Endothelial cell of umbilical vein (primary cell): ENCODE measurements around the gene TRPC1. TPM values are rescaled to one million over a fixed set of nuclear protein-coding genes. Genes with fewer than 3 reads are reported as not detected.
A peak's percentile ranks its signal among the peaks of the same experiment; 100 is the strongest.

ENCODE experiments used
- BruUV-seq: library from RNA; stranded (reverse); fragments of 400-500 nt; replicated peaks from 2 replicates; lab custom pipeline; 2021; lab: Mats Ljungman, UMichigan
- CTCF ChIA-PET: fragments of 300-600, 350-600 bp; sonication (Branson Sonifier 250); formaldehyde crosslinking; loops from one replicate; lab custom pipeline; 2021; ENCODE audit warnings: antibody characterized with exemption, inconsistent platforms; lab: Charles Lee
- POLR2A ChIA-PET: fragments of 300-600, 350-600 bp; sonication (Branson Sonifier 250); formaldehyde crosslinking; loops from one replicate; lab custom pipeline; 2021; ENCODE audit warnings: antibody characterized with exemption, inconsistent platforms; lab: Charles Lee
- DNase-seq: peaks from one replicate; pipeline ENCODE4 v3.0.0-alpha.2; 2011; ENCODE audit warnings: low read depth, low spot score
- FAIRE-seq: peaks from 2 replicates; lab custom pipeline; 2011; peaks lifted over from hg19 to GRCh38; lab: Jason Lieb, UNC
- H2AFZ ChIP-seq: 2 replicates; pipeline ENCODE4 v1.6.0; 2012; ENCODE audit warnings: low read depth, low read length, control low read depth, inconsistent platforms
- H3K27ac ChIP-seq: 2 replicates; pipeline ENCODE4 v1.5.1; 2011; ENCODE audit warnings: low read depth, mild to moderate bottlenecking, control low read depth, low read length, moderate library complexity; ENCODE audit not compliant: insufficient read depth
- H3K27me3 ChIP-seq, 2 experiments: 2 replicates each; pipeline versions ENCODE4 v1.6.0 to v1.6.1; 2011; ENCODE audit warnings: low read length in 2 of 2, mixed read lengths in 1 of 2; ENCODE audit not compliant: control insufficient read depth in 2 of 2, insufficient read depth in 2 of 2
- H3K36me3 ChIP-seq, 2 experiments: 2 replicates in 1 of 2; 3 replicates in 1 of 2; pipeline ENCODE4 v1.5.1; 2011; ENCODE audit warnings: low read length in 2 of 2, mild to moderate bottlenecking in 1 of 2, moderate library complexity in 1 of 2; ENCODE audit not compliant: control insufficient read depth in 2 of 2, insufficient read depth in 2 of 2; ENCODE audit errors: extremely low read depth in 1 of 2
- H3K4me1 ChIP-seq: 3 replicates; pipeline ENCODE4 v1.5.1; 2011; ENCODE audit warnings: mild to moderate bottlenecking, low read length; ENCODE audit not compliant: control insufficient read depth, insufficient read depth; ENCODE audit errors: extremely low read depth
- H3K4me2 ChIP-seq: 2 replicates; pipeline ENCODE4 v1.6.1; 2011; ENCODE audit warnings: low read length, control low read depth, mixed read lengths; ENCODE audit not compliant: insufficient read depth
- H3K4me3 ChIP-seq, 3 experiments: fragments of 200-600 bp in 1 of 3; sonication (generic), shearing (Covaris generic) in 1 of 3; replicated peaks in 1 of 3; 2 replicates each; pipeline ENCODE4 v1.5.1; 2011 to 2016; ENCODE audit warnings: control low read depth in 3 of 3, low read length in 3 of 3, mild to moderate bottlenecking in 2 of 3, inconsistent platforms in 1 of 3, low read depth in 1 of 3, moderate library complexity in 1 of 3; ENCODE audit not compliant: insufficient read depth in 1 of 3
- H3K79me2 ChIP-seq: 2 replicates; pipeline ENCODE4 v1.6.0; 2012; ENCODE audit warnings: low read length, inconsistent platforms; ENCODE audit not compliant: control insufficient read depth, insufficient read depth
- H3K9ac ChIP-seq: replicated peaks from 2 replicates; pipeline ENCODE3; 2011; ENCODE audit warnings: low read length, control low read depth; ENCODE audit not compliant: insufficient read depth; ENCODE audit errors: extremely low read depth
- H3K9me1 ChIP-seq: replicated peaks from 3 replicates; pipeline ENCODE4 v1.6.0; 2011; ENCODE audit warnings: mild to moderate bottlenecking, low read length; ENCODE audit not compliant: control insufficient read depth, insufficient read depth; ENCODE audit errors: extremely low read depth
- H3K9me3 ChIP-seq: replicated peaks from 2 replicates; pipeline ENCODE4 v1.5.1; 2012; ENCODE audit warnings: low read length, inconsistent platforms; ENCODE audit not compliant: control insufficient read depth, insufficient read depth
- H4K20me1 ChIP-seq: replicated peaks from 2 replicates; pipeline ENCODE3; 2011; ENCODE audit warnings: mild to moderate bottlenecking, low read length; ENCODE audit not compliant: control insufficient read depth, insufficient read depth; ENCODE audit errors: extremely low read depth
- EZH2 ChIP-seq: IDR thresholded peaks from 2 replicates; pipeline ENCODE4 v1.6.1; 2012; ENCODE audit warnings: borderline replicate concordance, low read depth, mild to moderate bottlenecking, moderate library complexity, low read length, inconsistent platforms; ENCODE audit not compliant: severe bottlenecking
- FOS ChIP-seq: IDR thresholded peaks from 2 replicates; pipeline ENCODE4 v1.6.1; 2011; ENCODE audit warnings: mild to moderate bottlenecking, low read length, moderate library complexity, borderline replicate concordance; ENCODE audit not compliant: insufficient read depth
- GATA2 ChIP-seq: IDR thresholded peaks from 2 replicates; pipeline ENCODE4 v1.7.0; 2011; ENCODE audit warnings: low read depth, mild to moderate bottlenecking, moderate library complexity, mixed read lengths, low read length; ENCODE audit not compliant: insufficient read length, insufficient read depth
- JUN ChIP-seq: IDR thresholded peaks from 2 replicates; pipeline ENCODE4 v1.6.1; 2011; ENCODE audit warnings: borderline replicate concordance, low read depth; ENCODE audit not compliant: insufficient read length, insufficient read depth
- MAX ChIP-seq: IDR thresholded peaks from 2 replicates; pipeline ENCODE4 v1.6.1; 2011; ENCODE audit not compliant: insufficient read depth, insufficient read length
- MYC ChIP-seq: IDR thresholded peaks from one replicate; pipeline ENCODE4 v1.6.1; 2011; ENCODE audit warnings: mild to moderate bottlenecking, low read depth, low read length
- POLR2A ChIP-seq: IDR thresholded peaks from 2 replicates; pipeline ENCODE4 v1.6.1; 2012; ENCODE audit warnings: low read depth, mild to moderate bottlenecking, control low read depth, low read length
- POLR2AphosphoS5 ChIP-seq: IDR thresholded peaks from 2 replicates; pipeline ENCODE4 v1.6.1; 2012; ENCODE audit warnings: low read depth, mild to moderate bottlenecking, control low read depth, low read length, moderate library complexity; ENCODE audit not compliant: insufficient read depth
- dilution Hi-C: fragments of 300-500 bp; cut with MboI; formaldehyde crosslinking; loops from one replicate; pipeline ENCODE4 v1.15.0; 2019; ENCODE audit warnings: low sequenced_read_pairs; ENCODE audit not compliant: extremely low pct_ligation_motif_present
- intact Hi-C: fragments of 100-400 bp; cut with micrococcal nuclease; formaldehyde crosslinking; loops from one replicate; pipeline ENCODE4 v1.10.0; 2022
- polyA plus RNA-seq, 4 experiments: library from polyadenylated mRNA; depleted of rRNA in 3 of 4; stranded (reverse) in 3 of 4; unstranded in 1 of 4; fragments of >200 nt; gene quantifications; 2 replicates each; pipeline versions ENCODE4 v1.2.1 to v1.2.3, GENCODE V29; 2011 to 2012; ENCODE audit warnings: missing spikeins in 1 of 4
- total RNA-seq: library from RNA; stranded (reverse); gene quantifications from 2 replicates; pipeline ENCODE4 v1.2.3, GENCODE V29; 2021
- TF ChIP-seq, protein P1 (sequence below), 2 donors: IDR thresholded peaks; 1 replicate in 1 of 2; 2 replicates in 1 of 2; pipeline ENCODE4 v1.5.1; 2011; ENCODE audit warnings: low read length in 2 of 2, mild to moderate bottlenecking in 2 of 2, moderate library complexity in 2 of 2, control low read depth in 1 of 2, inconsistent platforms in 1 of 2, low read depth in 1 of 2; ENCODE audit not compliant: insufficient read depth in 1 of 2; ENCODE audit errors: extremely low read depth in 1 of 2

TRPC1 gene
- total and polyA plus RNA-seq, 2 donors (not counting 3 experiments of a cell fraction or from before 2014, with no cell fraction given), result 3.5 to 5.9 TPM

- Histone ChIP-seq H3K9me1 (no peaks in the 10 kb centered on the region), H3K9ac (no peak overlapping the region), H4K20me1 (no peaks in the 10 kb centered on the region), H3K4me1 (no peaks in the 10 kb centered on the region), H3K9me3 (no peaks in the 10 kb centered on the region), H3K27ac (no peak overlapping the region), H3K79me2 (no peaks in the 10 kb centered on the region), H2AFZ (no peak overlapping the region), H3K27me3 (no peaks in the 10 kb centered on the region), H3K4me2 (no peak overlapping the region), H3K4me3 (no peak overlapping the region), H3K36me3 (no peaks in the 10 kb centered on the region)
- no TSS peak for BruUV-seq
- no peak for FAIRE-seq
- dilution Hi-C loops, result no loop called here
- peak; percentile 29 for DNase-seq
- TF ChIP-seq JUN (peak; percentile 3), FOS (peak; percentile 77), GATA2 (no peak), POLR2AphosphoS5 (no peak), MYC (no peak), POLR2A (no peak), MAX (no peak), EZH2 (no peak)
- TF ChIP-seq, protein P1, sequence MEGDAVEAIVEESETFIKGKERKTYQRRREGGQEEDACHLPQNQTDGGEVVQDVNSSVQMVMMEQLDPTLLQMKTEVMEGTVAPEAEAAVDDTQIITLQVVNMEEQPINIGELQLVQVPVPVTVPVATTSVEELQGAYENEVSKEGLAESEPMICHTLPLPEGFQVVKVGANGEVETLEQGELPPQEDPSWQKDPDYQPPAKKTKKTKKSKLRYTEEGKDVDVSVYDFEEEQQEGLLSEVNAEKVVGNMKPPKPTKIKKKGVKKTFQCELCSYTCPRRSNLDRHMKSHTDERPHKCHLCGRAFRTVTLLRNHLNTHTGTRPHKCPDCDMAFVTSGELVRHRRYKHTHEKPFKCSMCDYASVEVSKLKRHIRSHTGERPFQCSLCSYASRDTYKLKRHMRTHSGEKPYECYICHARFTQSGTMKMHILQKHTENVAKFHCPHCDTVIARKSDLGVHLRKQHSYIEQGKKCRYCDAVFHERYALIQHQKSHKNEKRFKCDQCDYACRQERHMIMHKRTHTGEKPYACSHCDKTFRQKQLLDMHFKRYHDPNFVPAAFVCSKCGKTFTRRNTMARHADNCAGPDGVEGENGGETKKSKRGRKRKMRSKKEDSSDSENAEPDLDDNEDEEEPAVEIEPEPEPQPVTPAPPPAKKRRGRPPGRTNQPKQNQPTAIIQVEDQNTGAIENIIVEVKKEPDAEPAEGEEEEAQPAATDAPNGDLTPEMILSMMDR (IDR thresholded peaks at IDR 0.05; ENCODE audit: extremely low read depth in 1 of 2, insufficient read depth in 1 of 2, low read depth in 1 of 2, low read length in 2 of 2), result no peak
- POLR2A ChIA-PET, result interaction anchor here (0.7 kb wide), 1 partner anchor 256 kb away, joined by 4 read pairs; no protein-coding TSS in a partner anchor
- intact Hi-C loops, result no loop called here
- CTCF ChIA-PET, result interaction anchor here (0.8 kb wide), 1 partner anchor 49 kb away, joined by 4 read pairs; no protein-coding TSS in a partner anchor
These were observed 55.8 kb downstream of the TRPC1 start for GRCh38 chr3:142779591-142779990.
